ENCODE measurements around the gene PCAT6.

GRCh38 chr1:202810193-202810614 is 550 bp upstream of the PCAT6 start:
- no peak for TF ChIP-seq POLR2A (IDR thresholded peaks at IDR 0.05; ENCODE audit: low read depth, low read length)
- TF ChIP-seq TAF1 (IDR thresholded peaks at IDR 0.05; ENCODE audit: borderline replicate concordance, low read depth, low read length): no peak
- no peak for TF ChIP-seq POLR2AphosphoS5 (IDR thresholded peaks at IDR 0.05; ENCODE audit: low read depth, low read length)

Data from GM12892 (cell line).